Stomach (tissue), 9 donors: ENCODE data around the gene NTNG1. TPM values are rescaled to one million over a fixed set of nuclear protein-coding genes. Genes with fewer than 3 reads are reported as not detected.

Experiments used
- DNase-seq, 2 donors: peaks; one replicate each; pipeline versions ENCODE4 v3.0.0 to v3.0.0-alpha.2; 2013 to 2019
- H3K27ac ChIP-seq, 5 donors: fragments of 200-600 bp in 4 of 5; sonication (generic) in 4 of 5; one replicate each; pipeline ENCODE4 v1.5.1; 2013 to 2019; ENCODE audit warnings: mild to moderate bottlenecking in 1 of 5, moderate library complexity in 1 of 5
- H3K27me3 ChIP-seq, 3 donors: fragments of 200-600 bp; sonication (generic); one replicate each; pipeline ENCODE4 v1.5.1; 2017 to 2019; ENCODE audit warnings: mixed run types in 1 of 3
- H3K36me3 ChIP-seq, 4 donors: fragments of 200-600 bp; sonication (generic); 1 replicate in 3 of 4; 2 replicates in 1 of 4; pipeline ENCODE4 v1.5.1; 2016 to 2019
- H3K4me1 ChIP-seq, 4 donors: fragments of 200-600 bp; sonication (generic); one replicate each; pipeline ENCODE4 v1.5.1; 2016 to 2019
- H3K4me3 ChIP-seq, 4 donors: fragments of 200-600 bp; sonication (generic) in 3 of 4; one replicate each; pipeline ENCODE4 v1.5.1; 2016 to 2019; ENCODE audit warnings: mild to moderate bottlenecking in 1 of 4
- H3K9me3 ChIP-seq, 4 donors: fragments of 200-600 bp; sonication (generic); one replicate each; pipeline ENCODE4 v1.5.1; 2016 to 2019
- EP300 ChIP-seq: sonication (generic); formaldehyde crosslinking; IDR thresholded peaks from one replicate; pipeline ENCODE4 v1.6.1; 2017; ENCODE audit warnings: antibody characterized with exemption
- POLR2A ChIP-seq, 4 donors: fragments of 450-650 bp; IDR thresholded peaks; one replicate each; pipeline ENCODE4 v1.6.1; 2016; ENCODE audit warnings: antibody characterized with exemption in 4 of 4, control low read depth in 2 of 4, mild to moderate bottlenecking in 1 of 4, moderate library complexity in 1 of 4
- POLR2AphosphoS5 ChIP-seq, 3 donors: sonication (generic); formaldehyde crosslinking; IDR thresholded peaks; one replicate each; pipeline ENCODE4 v1.6.1; 2016; ENCODE audit warnings: antibody characterized with exemption in 3 of 3
- WGBS, 5 donors: extraction: QIAGEN DNeasy Blood & Tissue Kit in 3 of 5; methylation state at CpG; one replicate each; pipeline versions ENCODE4 v1.1.5 to v1.1.7; 2013 to 2018; 5-methylcytosine and 5-hydroxymethylcytosine counted together
- intact Hi-C: fragments of 100-400 bp; cut with DNase I; formaldehyde crosslinking; loops from one replicate; pipeline ENCODE4 v1.15.1; 2023; ENCODE audit warnings: low total_unique reads
- polyA plus RNA-seq, 3 donors: library from polyadenylated mRNA; stranded (reverse); fragments of 200-250 nt; gene quantifications; one replicate each; pipeline ENCODE4 v1.2.3, GENCODE V29; 2013
- total RNA-seq, 5 donors: library from RNA; depleted of rRNA; stranded (reverse); fragments of >200 nt; gene quantifications; one replicate each; pipeline versions ENCODE4 v1.1.0 to v1.2.3, GENCODE V29; 2014 to 2016
- TF ChIP-seq, protein P1 (sequence below), 7 experiments: fragments of 450-650 bp in 4 of 7; fragments of 200-600 bp in 3 of 7; sonication (generic) in 3 of 7; IDR thresholded peaks; one replicate each; pipeline ENCODE4 v1.5.1; 2016 to 2019; ENCODE audit warnings: antibody characterized with exemption in 7 of 7, control low read depth in 2 of 7, mild to moderate bottlenecking in 1 of 7
- donor health status: healthy with polysubstance abuse.
- donor health status: Bipolar disorder and iron deficiency.
- donor health status: healthy.

Gene NTNG1
- total and polyA plus RNA-seq, 8 donors, result 0.23 to 2.0 (median 0.58) TPM; not detected in 3

DNA sequence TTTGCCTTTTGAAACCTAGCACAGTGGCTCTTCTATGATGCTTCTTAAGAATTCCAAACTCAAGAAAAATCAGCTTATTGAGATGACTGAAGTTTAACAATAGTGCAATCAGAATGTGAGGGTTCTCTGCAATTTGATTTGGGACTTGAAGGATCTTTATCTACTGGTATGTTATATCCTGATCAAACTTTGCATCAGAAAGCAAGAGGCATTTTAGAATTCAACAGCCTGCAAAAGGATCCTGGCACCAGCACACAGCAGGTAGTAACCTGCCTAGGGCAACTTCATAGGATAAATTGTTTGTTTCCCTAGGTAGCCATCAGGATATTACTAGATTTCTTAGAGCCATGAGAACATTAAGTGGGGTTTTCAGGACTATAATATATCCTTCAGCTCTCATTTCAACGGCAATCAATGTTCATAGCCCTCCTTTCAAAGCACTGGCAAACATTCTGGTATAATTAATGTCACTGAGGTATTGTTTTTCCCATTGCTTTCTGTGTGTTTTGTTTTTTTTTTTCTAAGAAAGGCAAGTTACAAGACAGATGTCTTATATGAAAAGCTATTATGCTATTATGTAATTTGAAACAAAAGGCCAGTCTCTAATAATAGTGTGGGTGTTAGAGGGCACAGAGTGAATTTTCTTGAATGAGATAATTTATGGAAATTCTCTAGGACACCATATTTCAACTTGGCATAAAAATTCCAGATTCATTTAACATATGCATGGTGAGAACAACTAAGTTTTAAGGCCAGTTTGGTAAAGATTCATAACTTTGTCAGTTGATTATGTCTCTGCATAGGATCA lies 34.5 kb downstream of the NTNG1 start:
- TF ChIP-seq EP300 (no peak), POLR2A (IDR thresholded peaks at IDR 0.05) (no peak), POLR2AphosphoS5 (IDR thresholded peaks at IDR 0.05) (no peak)
- TF ChIP-seq, protein P1, sequence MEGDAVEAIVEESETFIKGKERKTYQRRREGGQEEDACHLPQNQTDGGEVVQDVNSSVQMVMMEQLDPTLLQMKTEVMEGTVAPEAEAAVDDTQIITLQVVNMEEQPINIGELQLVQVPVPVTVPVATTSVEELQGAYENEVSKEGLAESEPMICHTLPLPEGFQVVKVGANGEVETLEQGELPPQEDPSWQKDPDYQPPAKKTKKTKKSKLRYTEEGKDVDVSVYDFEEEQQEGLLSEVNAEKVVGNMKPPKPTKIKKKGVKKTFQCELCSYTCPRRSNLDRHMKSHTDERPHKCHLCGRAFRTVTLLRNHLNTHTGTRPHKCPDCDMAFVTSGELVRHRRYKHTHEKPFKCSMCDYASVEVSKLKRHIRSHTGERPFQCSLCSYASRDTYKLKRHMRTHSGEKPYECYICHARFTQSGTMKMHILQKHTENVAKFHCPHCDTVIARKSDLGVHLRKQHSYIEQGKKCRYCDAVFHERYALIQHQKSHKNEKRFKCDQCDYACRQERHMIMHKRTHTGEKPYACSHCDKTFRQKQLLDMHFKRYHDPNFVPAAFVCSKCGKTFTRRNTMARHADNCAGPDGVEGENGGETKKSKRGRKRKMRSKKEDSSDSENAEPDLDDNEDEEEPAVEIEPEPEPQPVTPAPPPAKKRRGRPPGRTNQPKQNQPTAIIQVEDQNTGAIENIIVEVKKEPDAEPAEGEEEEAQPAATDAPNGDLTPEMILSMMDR (IDR thresholded peaks at IDR 0.05), result no peak
- Histone ChIP-seq H3K4me1 (no peaks in the 10 kb centered on the region), H3K9me3 (no peaks in the 10 kb centered on the region), H3K27me3 (no peaks in the 10 kb centered on the region), H3K4me3 (no peak overlapping the region), H3K27ac (no peak overlapping the region), H3K36me3 (no peaks in the 10 kb centered on the region)
- intact Hi-C loops, result no loop called here
- 46 to 56% (median 54%) methylated on average over 1 of the region's 1 CpG for WGBS, 5 donors
- no peak for DNase-seq

DNA sequence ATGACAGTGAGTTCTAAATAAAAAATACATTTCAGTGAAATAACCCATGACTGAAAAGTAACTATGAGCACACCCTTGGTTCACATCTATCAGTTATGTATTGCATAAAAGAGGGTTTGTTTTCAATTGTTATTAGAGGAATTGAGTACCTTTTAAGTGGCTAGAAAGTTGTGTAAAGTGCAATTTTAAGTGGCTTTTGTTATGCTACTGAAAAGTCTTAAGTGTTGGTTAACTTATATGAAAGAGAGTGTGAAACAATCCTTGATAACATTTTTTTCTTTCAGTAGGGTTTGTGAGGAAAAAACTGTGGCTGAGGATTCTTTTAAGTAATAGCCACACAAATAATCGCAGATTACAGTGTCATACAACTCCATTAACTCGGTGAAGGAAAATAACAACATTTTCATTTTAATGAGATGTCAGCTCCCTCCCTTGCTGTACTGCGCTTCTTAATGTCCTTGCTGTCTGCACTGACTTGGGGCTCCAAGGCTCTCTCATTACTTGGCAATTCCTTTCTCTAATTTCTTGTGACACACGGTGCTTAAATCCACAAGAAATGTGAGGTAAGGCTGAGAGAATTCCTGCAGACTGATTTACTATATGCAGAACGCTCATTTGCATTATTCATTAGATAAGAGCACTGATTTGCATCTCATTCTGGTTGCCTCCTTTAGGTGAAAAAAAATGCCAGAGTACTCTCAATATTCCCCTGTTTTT lies 40.6 kb downstream of the NTNG1 start:
- Histone ChIP-seq H3K27me3 (no peaks in the 10 kb centered on the region), H3K9me3 (no peaks in the 10 kb centered on the region), H3K4me3 (no peak overlapping the region), H3K36me3 (no peaks in the 10 kb centered on the region), H3K27ac (no peak overlapping the region), H3K4me1 (no peaks in the 10 kb centered on the region)
- 21 to 40% (median 26%) methylated on average over 5 of the region's 5 CpGs for WGBS, 5 donors
- TF ChIP-seq, protein P1 (IDR thresholded peaks at IDR 0.05), result no peak
- TF ChIP-seq POLR2A (IDR thresholded peaks at IDR 0.05) (no peak), EP300 (no peak), POLR2AphosphoS5 (IDR thresholded peaks at IDR 0.05) (no peak)
- intact Hi-C loops, result no loop called here
- DNase-seq, result no peak

DNA sequence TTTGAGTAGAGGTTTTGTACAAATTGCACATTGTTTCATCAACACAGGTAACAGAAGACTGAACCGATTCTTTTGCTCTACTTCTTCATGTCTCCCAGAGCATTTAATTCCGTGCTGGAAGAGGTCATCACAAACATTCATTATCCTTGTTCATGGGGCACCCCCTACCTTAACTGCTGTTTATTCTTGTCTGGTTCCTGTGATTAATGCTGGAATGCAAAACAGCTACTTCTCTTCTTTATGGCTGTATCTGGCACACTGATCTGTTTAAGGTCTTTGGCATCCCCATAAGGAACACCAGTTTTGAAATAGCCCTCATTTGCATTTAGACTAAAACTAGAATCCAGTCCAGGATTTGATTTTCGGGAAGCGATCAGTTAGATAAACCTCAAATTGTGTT lies 42.2 kb downstream of the NTNG1 start:
- Histone ChIP-seq H3K27me3 (no peaks in the 10 kb centered on the region), H3K27ac (no peak overlapping the region), H3K4me3 (no peak overlapping the region), H3K9me3 (no peaks in the 10 kb centered on the region), H3K36me3 (no peaks in the 10 kb centered on the region), H3K4me1 (no peaks in the 10 kb centered on the region)
- whole genome bisulfite sequencing, 5 donors, result 65 to 72% (median 69%) methylated on average over 4 of the region's 4 CpGs
- no peak for TF ChIP-seq POLR2AphosphoS5 (IDR thresholded peaks at IDR 0.05)
- TF ChIP-seq, protein P1 (IDR thresholded peaks at IDR 0.05), result no peak
- TF ChIP-seq EP300, result no peak
- no peak for TF ChIP-seq POLR2A (IDR thresholded peaks at IDR 0.05)
- intact Hi-C loops, result no loop called here
- DNase-seq, result no peak

DNA sequence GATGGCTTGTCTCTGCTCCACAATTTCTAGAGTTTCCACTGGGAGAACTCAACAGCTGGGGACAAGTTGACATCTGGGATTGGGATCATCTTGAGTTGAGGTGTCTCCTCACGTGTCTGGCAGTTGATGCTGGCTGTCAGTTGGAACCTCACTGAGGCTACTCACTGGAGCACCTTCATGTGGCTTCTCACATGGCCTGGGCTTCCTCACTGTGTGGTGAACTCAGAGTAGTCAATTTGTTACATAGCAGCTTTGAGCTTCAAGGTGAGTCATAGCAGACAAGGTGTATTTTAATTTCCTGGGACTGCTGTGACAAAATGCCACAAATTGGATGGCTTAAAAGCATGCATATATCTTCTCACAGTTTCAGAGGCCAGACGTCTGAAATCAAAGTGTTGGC lies 44.0 kb downstream of the NTNG1 start:
- TF ChIP-seq, protein P1 (IDR thresholded peaks at IDR 0.05), result no peak
- TF ChIP-seq POLR2AphosphoS5 (IDR thresholded peaks at IDR 0.05) (no peak), EP300 (no peak), POLR2A (IDR thresholded peaks at IDR 0.05) (no peak)
- 45 to 64% (median 49%) methylated on average over 2 of the region's 2 CpGs for WGBS, 5 donors
- no peaks in the 10 kb centered on the region for H3K4me1 ChIP-seq
- intact Hi-C loops, result no loop called here
- no peak overlapping the region for H3K4me3 ChIP-seq
- no peaks in the 10 kb centered on the region for H3K9me3 ChIP-seq
- DNase-seq, result no peak
- H3K27me3 ChIP-seq, result no peaks in the 10 kb centered on the region
- no peak overlapping the region for H3K27ac ChIP-seq
- no peaks in the 10 kb centered on the region for H3K36me3 ChIP-seq
